Psoas muscle (tissue), 8 donors: Measurements from ENCODE around the gene TOR3A. TPM values are rescaled to one million over a fixed set of nuclear protein-coding genes. Genes with fewer than 3 reads are reported as not detected.
"Not testable (repeated sequence)": the region's sequence is repeated elsewhere in the genome, so short reads cannot be mapped to it uniquely, and the experiment has no call there.

Experiments used
- ATAC-seq, 4 donors: fragments of 200-7000 bp; cut with Tn5 transposase; one replicate each; pipeline ENCODE4 v1.9.1; 2020; ENCODE audit warnings: moderate library complexity in 3 of 4, mild to moderate bottlenecking in 2 of 4
- DNase-seq, 2 donors: peaks; one replicate each; pipeline ENCODE4 v3.0.0-alpha.2; 2020
- H3K27ac ChIP-seq: fragments of 200-600 bp; one replicate; pipeline ENCODE4 v1.8.0; 2022
- H3K27me3 ChIP-seq, 3 donors: fragments of 200-600 bp in 1 of 3; one replicate each; pipeline versions ENCODE4 v1.6.1 to v1.8.0; 2013 to 2022; ENCODE audit warnings: low read length in 2 of 3, mild to moderate bottlenecking in 2 of 3, moderate library complexity in 1 of 3; ENCODE audit not compliant: insufficient read depth in 3 of 3
- H3K36me3 ChIP-seq, 2 donors: fragments of 200-600 bp in 1 of 2; one replicate each; pipeline versions ENCODE4 v1.6.1 to v1.8.0; 2013 to 2022; ENCODE audit warnings: low read depth in 1 of 2, mild to moderate bottlenecking in 1 of 2, moderate library complexity in 1 of 2; ENCODE audit not compliant: insufficient read depth in 1 of 2
- H3K4me1 ChIP-seq: fragments of 200-600 bp; one replicate; pipeline ENCODE4 v1.8.0; 2022
- H3K4me3 ChIP-seq: fragments of 200-600 bp; one replicate; pipeline ENCODE4 v1.8.0; 2022; ENCODE audit warnings: mild to moderate bottlenecking
- H3K9me3 ChIP-seq: fragments of 200-600 bp; one replicate; pipeline ENCODE4 v1.8.0; 2022
- WGBS, 3 donors: extraction: QIAGEN DNeasy Blood & Tissue Kit; methylation state at CpG; one replicate each; pipeline versions ENCODE4 v1.1.6 to v1.1.7; 2013; 5-methylcytosine and 5-hydroxymethylcytosine counted together
- intact Hi-C, 2 donors: fragments of 100-400 bp; cut with DNase I; formaldehyde crosslinking; loops; one replicate each; pipeline versions ENCODE4 v1.11.0 to v1.14.2; 2022
- polyA plus RNA-seq, 3 donors: library from polyadenylated mRNA; stranded (reverse); fragments of 200-250 nt; gene quantifications; one replicate each; pipeline ENCODE4 v1.2.3, GENCODE V29; 2013
- total RNA-seq, 4 donors: library from RNA; stranded (reverse); fragmentation: NEBNext Ultra II Directional in 2 of 4; extraction: Animal tissue kit (Norgen Biotek cat#: 25700) in 2 of 4; gene quantifications; one replicate each; pipeline versions ENCODE4 v1.2.1 to v1.2.4, GENCODE V29; 2021 to 2023
- TF ChIP-seq, protein P1 (sequence below): fragments of 200-600 bp; IDR thresholded peaks from one replicate; pipeline ENCODE4 v1.8.0; 2022; ENCODE audit warnings: antibody characterized with exemption
- donor health status: healthy with polysubstance abuse.
- donor health status: DM: no; HTN: no; CAD: no; lungs with moderate emphysema.
- donor health status: Bipolar disorder and iron deficiency.
- donor health status: healthy.
- donor health status: DM: yes; HTN: yes; CAD: no.
- donor health status: DM: no; HTN: no; CAD: no.
- donor health status: DM: no; HTN: no; CAD: no.
- donor health status: DM: yes; HTN: yes; CAD: no.

Gene TOR3A
- total and polyA plus RNA-seq, 7 donors, result 13.5 to 36.0 (median 23.0) TPM

GRCh38 chr1:179127163-179127895 lies 45.5 kb downstream of the TOR3A start:
- Histone ChIP-seq H3K4me1 (no peaks in the 10 kb centered on the region), H3K36me3 (peaks cover 4 to 29% of the 10 kb centered on the region in 2 donors), H3K9me3 (no peaks in the 10 kb centered on the region), H3K27me3 (no peaks in the 10 kb centered on the region), H3K4me3 (no peak overlapping the region), H3K27ac (no peak overlapping the region)
- DNase-seq (no peak), ATAC-seq (no peak)
- intact Hi-C loops, result loop anchor here in 1 of 2 donors (10.0 kb wide), 1 partner anchor 167 kb away; the partner anchor contains the start of gene SOAT1
- 85 to 88% (median 86%) methylated on average over 5 of the region's 5 CpGs for WGBS, 3 donors
- TF ChIP-seq, protein P1, sequence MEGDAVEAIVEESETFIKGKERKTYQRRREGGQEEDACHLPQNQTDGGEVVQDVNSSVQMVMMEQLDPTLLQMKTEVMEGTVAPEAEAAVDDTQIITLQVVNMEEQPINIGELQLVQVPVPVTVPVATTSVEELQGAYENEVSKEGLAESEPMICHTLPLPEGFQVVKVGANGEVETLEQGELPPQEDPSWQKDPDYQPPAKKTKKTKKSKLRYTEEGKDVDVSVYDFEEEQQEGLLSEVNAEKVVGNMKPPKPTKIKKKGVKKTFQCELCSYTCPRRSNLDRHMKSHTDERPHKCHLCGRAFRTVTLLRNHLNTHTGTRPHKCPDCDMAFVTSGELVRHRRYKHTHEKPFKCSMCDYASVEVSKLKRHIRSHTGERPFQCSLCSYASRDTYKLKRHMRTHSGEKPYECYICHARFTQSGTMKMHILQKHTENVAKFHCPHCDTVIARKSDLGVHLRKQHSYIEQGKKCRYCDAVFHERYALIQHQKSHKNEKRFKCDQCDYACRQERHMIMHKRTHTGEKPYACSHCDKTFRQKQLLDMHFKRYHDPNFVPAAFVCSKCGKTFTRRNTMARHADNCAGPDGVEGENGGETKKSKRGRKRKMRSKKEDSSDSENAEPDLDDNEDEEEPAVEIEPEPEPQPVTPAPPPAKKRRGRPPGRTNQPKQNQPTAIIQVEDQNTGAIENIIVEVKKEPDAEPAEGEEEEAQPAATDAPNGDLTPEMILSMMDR, result no peak

- no peaks in the 10 kb centered on the region for H3K27me3 ChIP-seq
- DNase-seq (no peak), ATAC-seq (no peak)
- no peaks in the 10 kb centered on the region for H3K9me3 ChIP-seq
- intact Hi-C loops, result loop anchor here in 1 of 2 donors (10.0 kb wide), 1 partner anchor 166 kb away; the partner anchor contains the start of gene SOAT1
- H3K36me3 ChIP-seq, result peaks cover 4 to 29% of the 10 kb centered on the region in 2 donors
- no peak overlapping the region for H3K27ac ChIP-seq
- no peaks in the 10 kb centered on the region for H3K4me1 ChIP-seq
- no peak overlapping the region for H3K4me3 ChIP-seq
- 95 to 97% (median 97%) methylated on average over 4 of the region's 4 CpGs for WGBS, 3 donors
- TF ChIP-seq, protein P1, result no peak
These were observed 46.6 kb downstream of the TOR3A start for GRCh38 chr1:179128520-179128919.

DNA sequence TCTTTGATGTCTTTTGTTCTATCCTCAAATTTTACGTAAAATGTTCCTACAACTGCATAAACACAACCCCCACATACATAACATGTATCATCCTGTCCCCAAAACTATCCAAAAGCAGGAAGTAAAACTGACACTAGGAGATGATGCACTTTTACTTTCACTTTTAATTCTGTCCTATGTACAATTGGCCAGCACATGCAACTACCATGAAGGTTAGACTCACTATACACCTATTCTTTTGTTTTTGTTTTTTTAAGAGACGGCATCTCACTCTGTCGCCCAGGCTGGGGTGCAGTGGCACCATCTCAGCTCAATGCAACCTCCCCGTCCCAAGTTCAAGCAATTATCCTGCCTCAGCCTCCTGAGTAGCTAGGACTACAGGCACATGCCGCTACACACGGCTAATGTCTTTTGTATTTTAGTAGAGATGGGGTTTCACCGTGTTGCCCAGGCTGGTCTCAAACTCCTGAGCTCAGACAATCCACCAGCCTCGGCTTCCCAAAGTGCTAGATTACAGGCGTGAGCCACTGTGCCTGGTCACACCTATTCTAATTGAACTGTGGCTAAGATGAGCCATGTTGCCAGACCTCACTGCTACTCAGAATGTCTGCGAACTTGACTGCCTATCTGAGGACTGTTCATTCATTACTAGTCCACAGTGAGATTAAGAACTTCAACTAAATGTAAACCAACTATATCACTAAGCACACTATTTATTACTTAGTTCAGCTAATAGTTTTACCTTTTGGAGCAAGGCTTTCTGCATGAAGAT lies 48.0 kb downstream of the TOR3A start:
- Histone ChIP-seq H3K27me3 (no peaks in the 10 kb centered on the region), H3K9me3 (no peaks in the 10 kb centered on the region), H3K4me1 (no peaks in the 10 kb centered on the region), H3K36me3 (peaks cover 4 to 23% of the 10 kb centered on the region in 2 donors), H3K4me3 (peak overlapping the region; percentile 54), H3K27ac (peak overlapping the region; percentile 31)
- intact Hi-C loops, result loop anchor here in 1 of 2 donors (10.0 kb wide), 1 partner anchor 165 kb away; the partner anchor contains the start of gene SOAT1
- peak; percentile 36 to 62 (median 50) for ATAC-seq
- 54 to 76% (median 60%) methylated on average over 10 of the region's 10 CpGs for WGBS, 3 donors
- TF ChIP-seq, protein P1, result no peak
- DNase-seq, result no peak

DNA sequence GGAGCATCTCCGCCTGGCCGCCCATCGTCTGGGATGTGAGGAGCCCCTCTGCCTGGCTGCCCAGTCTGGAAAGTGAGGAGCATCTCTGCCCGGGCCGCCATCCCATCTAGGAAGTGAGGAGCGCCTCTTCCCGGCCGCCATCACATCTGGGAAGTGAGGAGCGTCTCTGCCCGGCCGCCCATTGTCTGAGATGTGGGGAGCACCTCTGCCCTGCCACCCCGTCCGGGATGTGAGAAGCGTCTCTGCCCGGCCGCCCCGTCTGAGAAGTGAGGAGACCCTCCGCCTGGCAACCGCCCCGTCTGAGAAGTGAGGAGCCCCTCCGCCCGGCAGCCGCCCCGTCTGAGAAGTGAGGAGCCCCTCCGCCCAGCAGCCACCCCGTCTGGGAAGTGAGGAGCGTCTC lies 53.3 kb downstream of the TOR3A start:
- intact Hi-C loops, H3K4me3 ChIP-seq, H3K36me3 ChIP-seq, DNase-seq, ATAC-seq, H3K27ac ChIP-seq, H3K9me3 ChIP-seq, H3K27me3 ChIP-seq: not testable (repeated sequence)
- 93 to 100% (median 99%) methylated on average over 6 to 21 of the region's 27 CpGs for WGBS, 3 donors
- peaks cover 14% of the 10 kb centered on the region for H3K4me1 ChIP-seq

- H3K27ac ChIP-seq, H3K4me3 ChIP-seq, H3K9me3 ChIP-seq, H3K27me3 ChIP-seq, H3K36me3 ChIP-seq, DNase-seq, intact Hi-C loops, ATAC-seq: not testable (repeated sequence)
- peaks cover 16% of the 10 kb centered on the region for H3K4me1 ChIP-seq
- 89 to 97% (median 96%) methylated on average over 7 to 21 of the region's 28 CpGs for WGBS, 3 donors
These were observed 53.8 kb downstream of the TOR3A start for GRCh38 chr1:179135707-179136106.
